Rectal smooth muscle tissue (tissue), 1 donor: ENCODE data around the gene SH3TC1.

Source experiments
- H3K27ac ChIP-seq: one replicate; pipeline ENCODE4 v1.7.0; 2013; ENCODE audit warnings: low read depth, low read length, inconsistent platforms
- H3K27me3 ChIP-seq: one replicate; pipeline ENCODE4 v1.7.0; 2013; ENCODE audit warnings: low read length; ENCODE audit not compliant: control insufficient read depth, insufficient read depth
- H3K36me3 ChIP-seq: one replicate; pipeline ENCODE4 v1.7.0; 2013; ENCODE audit warnings: low read length; ENCODE audit not compliant: control insufficient read depth, insufficient read depth
- H3K4me1 ChIP-seq: one replicate; pipeline ENCODE4 v1.7.0; 2013; ENCODE audit warnings: low read length; ENCODE audit not compliant: control insufficient read depth, insufficient read depth
- H3K4me3 ChIP-seq: one replicate; pipeline ENCODE4 v1.7.0; 2013; ENCODE audit warnings: low read length
- H3K9ac ChIP-seq: one replicate; pipeline ENCODE4 v1.7.0; 2013; ENCODE audit warnings: low read length

Gene SH3TC1

GRCh38 chr4:8228319-8229250 is 29.5 kb downstream of the SH3TC1 start:
- Histone ChIP-seq H3K27ac (no peak overlapping the region), H3K36me3 (peaks cover 9% of the 10 kb centered on the region), H3K4me1 (peaks cover 4% of the 10 kb centered on the region), H3K27me3 (no peaks in the 10 kb centered on the region), H3K4me3 (no peak overlapping the region), H3K9ac (no peak overlapping the region)

DNA sequence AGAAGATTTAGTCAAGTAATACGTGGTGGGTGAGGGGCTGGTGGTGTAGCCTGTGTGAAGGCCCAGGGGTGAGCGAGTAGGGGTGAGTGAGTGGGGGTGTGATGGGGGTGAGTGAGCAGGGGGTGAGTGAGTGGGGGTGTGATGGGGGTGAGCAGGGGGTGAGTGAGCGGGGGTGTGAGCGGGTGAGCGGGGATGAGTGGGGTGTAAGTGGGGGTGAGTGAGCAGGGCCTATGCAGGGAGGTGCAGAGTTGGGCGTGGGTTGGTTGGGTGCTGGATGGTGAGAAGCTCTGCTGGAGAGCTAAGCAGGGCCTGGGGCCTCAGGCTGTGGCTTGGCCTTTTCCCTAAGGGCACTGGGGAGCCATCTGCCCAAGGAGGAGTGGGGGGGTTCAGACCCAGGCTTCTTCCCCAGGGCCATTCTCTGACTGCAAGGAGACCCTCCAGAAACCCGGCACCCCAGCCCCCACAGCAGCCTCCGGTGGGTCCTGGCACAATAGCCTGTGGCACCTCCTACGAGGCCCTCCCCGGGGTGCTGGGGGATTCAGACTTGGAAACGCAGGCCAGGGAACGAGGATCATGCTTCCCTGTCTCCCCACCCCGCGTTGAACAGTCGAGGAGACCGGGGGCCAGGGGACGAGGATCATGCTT is 30.4 kb downstream of the SH3TC1 start:
- no peak overlapping the region for H3K27ac ChIP-seq
- H3K4me3 ChIP-seq = no peak overlapping the region
- H3K9ac ChIP-seq = no peak overlapping the region
- no peaks in the 10 kb centered on the region for H3K27me3 ChIP-seq
- peaks cover 3% of the 10 kb centered on the region for H3K36me3 ChIP-seq
- H3K4me1 ChIP-seq = peaks cover 4% of the 10 kb centered on the region

DNA sequence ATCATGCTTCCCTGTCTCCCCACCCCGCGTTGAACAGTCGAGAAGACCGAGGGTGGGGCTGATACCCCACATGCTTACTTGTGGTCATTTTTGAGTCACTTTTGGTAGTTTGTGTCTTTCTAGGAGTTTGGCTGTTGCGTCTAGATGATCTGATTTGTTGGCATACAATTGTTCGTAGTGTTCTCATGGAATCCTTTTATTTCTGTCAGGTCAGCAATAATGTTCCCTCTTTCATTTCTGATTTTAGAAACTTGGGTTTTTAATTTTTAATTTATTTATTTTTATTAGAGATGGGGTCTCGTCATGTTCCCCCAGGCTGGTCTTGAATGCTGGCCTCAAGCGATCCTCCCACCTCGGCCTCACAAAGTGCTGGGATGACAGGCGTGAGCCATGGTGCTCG is 30.9 kb downstream of the SH3TC1 start:
- Histone ChIP-seq H3K4me1 (peaks cover 4% of the 10 kb centered on the region), H3K27ac (no peak overlapping the region), H3K36me3 (peaks cover 3% of the 10 kb centered on the region), H3K27me3 (no peaks in the 10 kb centered on the region), H3K4me3 (no peak overlapping the region), H3K9ac (no peak overlapping the region)

- H3K36me3 ChIP-seq = peaks cover 3% of the 10 kb centered on the region
- H3K4me3 ChIP-seq = no peak overlapping the region
- H3K4me1 ChIP-seq = peaks cover 4% of the 10 kb centered on the region
These were observed 31.8 kb downstream of the SH3TC1 start for GRCh38 chr4:8230891-8231290.

DNA sequence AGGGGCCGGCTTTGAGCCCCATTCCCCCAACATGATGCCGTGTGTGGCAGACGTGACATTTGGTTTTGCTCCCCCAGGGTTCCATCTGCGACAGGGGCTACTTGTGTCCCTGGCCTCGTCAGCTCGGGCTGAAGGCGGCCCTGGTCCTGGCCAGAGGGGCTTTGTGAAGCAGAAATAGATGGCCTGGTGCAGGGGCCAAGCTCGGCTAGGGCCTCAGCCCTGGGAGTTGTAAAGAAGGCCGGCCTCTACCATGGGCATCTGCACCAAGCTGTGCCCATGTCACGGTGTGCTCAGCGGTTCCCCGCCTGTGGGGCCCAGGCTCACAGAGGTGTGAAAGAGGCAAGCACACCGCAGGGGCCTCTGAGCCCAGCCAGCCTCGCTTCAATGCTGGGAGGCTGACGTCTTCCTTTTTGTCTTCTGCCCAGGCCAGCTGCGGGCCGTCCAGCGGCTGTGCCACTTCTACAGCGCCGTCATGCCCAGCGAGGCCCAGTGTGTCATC is 32.5 kb downstream of the SH3TC1 start:
- H3K27ac ChIP-seq = no peak overlapping the region
- H3K36me3 ChIP-seq = peaks cover 3% of the 10 kb centered on the region
- H3K4me3 ChIP-seq = no peak overlapping the region
- H3K9ac ChIP-seq = no peak overlapping the region
- no peaks in the 10 kb centered on the region for H3K27me3 ChIP-seq
- peaks cover 4% of the 10 kb centered on the region for H3K4me1 ChIP-seq

More at GRCh38 chr4:8230891-8231290, 31.8 kb downstream of the SH3TC1 start:
- Histone ChIP-seq H3K27ac (no peak overlapping the region), H3K9ac (no peak overlapping the region), H3K27me3 (no peaks in the 10 kb centered on the region)

GRCh38 chr4:8232748-8233147 is 33.7 kb downstream of the SH3TC1 start:
- H3K9ac ChIP-seq = no peak overlapping the region
- peaks cover 3% of the 10 kb centered on the region for H3K36me3 ChIP-seq
- peaks cover 4% of the 10 kb centered on the region for H3K4me1 ChIP-seq
- no peak overlapping the region for H3K27ac ChIP-seq
- H3K4me3 ChIP-seq = no peak overlapping the region
- no peaks in the 10 kb centered on the region for H3K27me3 ChIP-seq

DNA sequence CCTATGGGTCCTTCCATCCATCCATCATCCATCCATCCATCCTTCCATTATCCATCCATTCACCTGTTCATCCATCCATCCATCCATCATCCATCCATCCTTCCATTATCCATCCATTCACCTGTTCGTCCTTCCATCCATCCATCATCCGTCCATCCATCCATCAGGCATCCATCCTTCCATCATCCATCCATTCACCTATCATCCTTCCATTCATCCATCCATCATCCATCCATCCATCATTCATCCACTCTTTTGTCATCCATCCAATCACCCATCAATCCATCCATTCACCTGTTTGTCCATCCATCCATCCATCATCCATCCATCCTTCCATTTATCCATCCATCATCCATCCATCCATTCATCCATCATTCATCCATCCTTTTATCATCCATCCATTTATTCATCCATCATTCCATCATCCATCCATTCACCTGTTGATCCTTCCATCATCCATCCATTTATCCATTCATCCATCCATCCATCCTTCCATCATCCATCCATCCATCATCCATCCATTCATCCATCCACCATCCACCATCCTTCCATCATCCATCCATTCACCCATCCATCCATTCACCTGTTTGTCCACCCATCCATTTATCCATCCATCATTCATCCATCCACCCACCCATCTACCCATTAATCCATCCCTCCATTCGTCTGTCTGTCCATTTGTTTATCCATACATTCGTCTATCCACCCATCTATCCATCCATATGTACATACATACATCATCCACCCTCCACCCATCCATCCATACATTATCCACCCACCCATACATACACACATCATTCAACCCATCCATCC is 34.8 kb downstream of the SH3TC1 start:
- Histone ChIP-seq H3K4me3 (no peak overlapping the region), H3K27ac (no peak overlapping the region), H3K27me3 (no peaks in the 10 kb centered on the region), H3K36me3 (peaks cover 3% of the 10 kb centered on the region), H3K4me1 (no peaks in the 10 kb centered on the region), H3K9ac (no peak overlapping the region)

DNA sequence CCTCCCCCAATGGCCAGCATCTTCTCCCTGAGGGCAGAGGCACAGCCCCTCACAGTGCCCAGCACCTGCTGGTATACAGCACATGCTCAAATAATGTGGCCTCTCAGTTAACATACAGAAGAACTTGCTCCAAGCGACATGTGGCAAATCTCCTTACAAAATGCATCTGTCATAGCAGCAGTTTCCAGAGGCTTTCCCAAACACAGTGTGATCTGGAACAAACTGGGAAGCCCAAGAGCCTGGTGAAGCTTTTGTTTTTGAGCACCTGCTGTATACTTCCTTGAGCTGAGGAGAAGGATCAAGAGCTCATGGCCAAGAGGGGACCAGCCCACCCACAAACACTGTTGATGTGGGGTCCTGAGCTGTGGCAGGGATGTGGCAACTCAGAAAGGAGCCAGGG is 35.6 kb downstream of the SH3TC1 start:
- no peaks in the 10 kb centered on the region for H3K4me1 ChIP-seq
- H3K9ac ChIP-seq = no peak overlapping the region
- no peaks in the 10 kb centered on the region for H3K27me3 ChIP-seq
- no peak overlapping the region for H3K27ac ChIP-seq
- peaks cover 3% of the 10 kb centered on the region for H3K36me3 ChIP-seq
- H3K4me3 ChIP-seq = no peak overlapping the region

GRCh38 chr4:8235224-8235623 is 36.1 kb downstream of the SH3TC1 start:
- no peak overlapping the region for H3K27ac ChIP-seq
- H3K4me1 ChIP-seq = no peaks in the 10 kb centered on the region
- H3K4me3 ChIP-seq = no peak overlapping the region
- H3K27me3 ChIP-seq = no peaks in the 10 kb centered on the region
- peaks cover 3% of the 10 kb centered on the region for H3K36me3 ChIP-seq
- H3K9ac ChIP-seq = no peak overlapping the region

- H3K27ac ChIP-seq = no peak overlapping the region
- H3K9ac ChIP-seq = no peak overlapping the region
- H3K4me1 ChIP-seq = no peaks in the 10 kb centered on the region
- H3K27me3 ChIP-seq = no peaks in the 10 kb centered on the region
- no peak overlapping the region for H3K4me3 ChIP-seq
- peaks cover 3% of the 10 kb centered on the region for H3K36me3 ChIP-seq
These were observed 36.6 kb downstream of the SH3TC1 start for GRCh38 chr4:8235686-8236085.

DNA sequence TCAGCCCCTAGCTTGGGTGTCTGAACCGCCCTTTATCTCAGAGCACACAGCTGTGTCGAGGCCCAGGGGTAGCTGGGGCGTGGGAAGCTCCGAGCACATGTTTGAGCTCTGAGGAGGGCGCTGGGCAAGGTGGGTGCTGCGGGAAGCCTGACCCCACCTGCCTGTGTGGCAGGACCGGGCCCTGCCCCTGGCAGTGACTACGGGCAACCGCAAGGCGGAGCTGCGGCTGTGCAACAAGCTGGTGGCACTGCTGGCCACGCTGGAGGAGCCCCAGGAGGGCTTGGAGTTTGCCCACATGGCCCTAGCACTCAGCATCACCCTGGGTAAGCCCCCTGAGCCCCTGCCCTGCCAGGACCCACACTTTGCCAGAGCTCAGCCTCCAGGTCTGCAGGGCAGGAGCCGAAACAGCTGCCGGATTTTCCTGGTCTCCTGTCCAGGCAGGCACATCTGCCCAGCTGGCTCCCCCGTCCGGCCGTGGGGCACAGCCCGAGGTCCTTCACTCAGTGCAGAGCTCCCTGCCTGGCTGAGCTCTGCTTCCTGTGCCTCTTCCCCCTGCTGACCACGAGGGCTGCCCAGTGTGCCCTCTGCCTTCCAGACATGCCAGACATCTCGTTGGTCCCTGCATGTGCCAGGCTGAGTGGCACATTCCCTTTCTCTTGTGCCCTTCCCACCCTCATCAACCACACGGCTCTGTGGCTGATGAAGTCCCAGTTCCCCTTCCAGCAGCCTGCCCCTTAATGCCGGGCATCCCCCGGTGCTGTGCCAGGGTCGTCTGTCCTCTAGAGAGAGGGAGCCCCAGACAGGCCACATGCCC is 37.2 kb downstream of the SH3TC1 start:
- peaks cover 3% of the 10 kb centered on the region for H3K36me3 ChIP-seq
- H3K4me3 ChIP-seq = no peak overlapping the region
- no peaks in the 10 kb centered on the region for H3K27me3 ChIP-seq
- H3K4me1 ChIP-seq = no peaks in the 10 kb centered on the region
- no peak overlapping the region for H3K27ac ChIP-seq
- H3K9ac ChIP-seq = no peak overlapping the region

GRCh38 chr4:8236920-8237195 is 37.8 kb downstream of the SH3TC1 start:
- no peaks in the 10 kb centered on the region for H3K4me1 ChIP-seq
- no peak overlapping the region for H3K9ac ChIP-seq
- H3K27ac ChIP-seq = no peak overlapping the region
- no peaks in the 10 kb centered on the region for H3K27me3 ChIP-seq
- H3K4me3 ChIP-seq = no peak overlapping the region
- H3K36me3 ChIP-seq = peaks cover 3% of the 10 kb centered on the region
